ENCODE results near the gene BCAS1. TPM values are rescaled to one million over a fixed set of nuclear protein-coding genes. Genes with fewer than 3 reads are reported as not detected.

Gene BCAS1
- total and polyA plus RNA-seq, 10 of the 15 experiments (the other 5 are each of a cell fraction or from before 2014, with no cell fraction given), result 0.21 to 1.4 (median 0.55) TPM

DNA sequence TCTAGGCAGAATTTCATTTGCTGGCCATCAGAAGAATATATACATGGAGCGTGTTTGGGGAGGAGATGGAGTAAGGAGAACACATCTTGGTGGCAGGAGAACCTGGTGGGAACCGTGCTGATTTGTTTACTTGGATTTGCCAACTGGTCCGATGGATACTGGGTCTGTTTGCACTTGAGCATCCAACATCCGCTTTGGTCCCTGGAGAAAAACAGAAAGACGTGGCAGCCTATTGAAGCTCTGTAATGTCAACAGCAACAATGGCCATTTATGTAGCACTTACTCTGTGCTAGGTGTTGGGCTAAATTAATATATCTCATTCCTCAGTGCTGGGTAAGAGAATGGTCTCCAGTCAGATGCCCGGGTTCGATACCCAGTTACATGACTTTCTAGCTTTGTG is 125.6 kb downstream of the BCAS1 start:
- Histone ChIP-seq H2AFZ (ENCODE audit: control insufficient read depth, low read depth, low read length) (no peak overlapping the region), H3K4me3 (no peak overlapping the region), H3K9me3 (replicated peaks; ENCODE audit: control insufficient read depth, insufficient read depth, low read length) (no peaks in the 10 kb centered on the region), H3K79me2 (ENCODE audit: control insufficient read depth, insufficient read depth, low read length) (peaks cover 5% of the 10 kb centered on the region), H3K27me3 (replicated peaks in 1 of 2; ENCODE audit: control insufficient read depth in 2 of 2, insufficient read depth in 2 of 2, low read length in 1 of 2) (no peaks in the 10 kb centered on the region), H3K4me2 (ENCODE audit: control insufficient read depth, insufficient read depth) (no peak overlapping the region), H3K4me1 (ENCODE audit: control insufficient read depth, insufficient read depth, low read length) (peaks cover 42% of the 10 kb centered on the region), H3K27ac (ENCODE audit: control insufficient read depth, insufficient read depth) (no peak overlapping the region), H4K20me1 (ENCODE audit: control insufficient read depth, insufficient read depth) (no peaks in the 10 kb centered on the region), H3K36me3 (ENCODE audit: control insufficient read depth in 2 of 2, insufficient read depth in 2 of 2, low read length in 1 of 2) (no peaks in the 10 kb centered on the region), H3K9ac (ENCODE audit: control insufficient read depth, insufficient read depth, low read length) (no peak overlapping the region)
- ChIA-PET RAD21 (ENCODE audit: unreplicated experiment) (interaction anchor here (0.7 to 1.2 kb wide), 3 partner anchors 117 to 1336 kb away, joined by 3 read pairs; no protein-coding TSS in a partner anchor), CTCF (interaction anchor here (0.8 to 2.4 kb wide), 12 partner anchors 10 to 412 kb away, joined by 3 to 19 read pairs (median 3); no protein-coding TSS in a partner anchor), SMC1A (ENCODE audit: uncharacterized antibody, unreplicated experiment) (interaction anchor here (0.6 to 2.1 kb wide), 7 partner anchors 11 to 190 kb away, joined by 3 to 23 read pairs (median 3); no protein-coding TSS in a partner anchor), POLR2A (no interaction called here)
- no peak for DNase-seq (ENCODE audit: low read depth, low spot score)
- no peak for FAIRE-seq
- WGBS (ENCODE audit: insufficient coverage, insufficient replicate concordance, low lambda C conversion rate, missing lambda C conversion rate), result 98% methylated on average over 7 of the region's 7 CpGs
- intact Hi-C loops (cut with micrococcal nuclease; ENCODE audit: unreplicated experiment), result loop anchor here (5.0 kb wide), 3 partner anchors 37 to 727 kb away; no protein-coding TSS in a partner anchor
- no TSS peak for BruUV-seq (replicated peaks)
- in situ Hi-C loops (cut with MboI), result loop anchor here (5.0 kb wide), 5 partner anchors 118 to 532 kb away; no protein-coding TSS in a partner anchor
- no peak for ATAC-seq
- TF ChIP-seq RCOR1 (conservative IDR thresholded peaks at IDR 0.05; ENCODE audit: low read depth, low read length) (no peak), RBBP5 (conservative IDR thresholded peaks at IDR 0.05) (no peak), CBX3 (IDR thresholded peaks at IDR 0.05; ENCODE audit: borderline replicate concordance, low read depth) (no peak), SMARCA5 (IDR thresholded peaks at IDR 0.05) (no peak), BCL11A (IDR thresholded peaks at IDR 0.05; ENCODE audit: low read depth, low read length) (no peak), JUNB (IDR thresholded peaks at IDR 0.05) (no peak), SMAD5 (IDR thresholded peaks at IDR 0.05; ENCODE audit: low read depth) (no peak), RFX5 (IDR thresholded peaks at IDR 0.05; ENCODE audit: low read depth, low read length) (no peak), LARP7 (IDR thresholded peaks at IDR 0.05) (no peak)
- TF ChIP-seq, protein P1, sequence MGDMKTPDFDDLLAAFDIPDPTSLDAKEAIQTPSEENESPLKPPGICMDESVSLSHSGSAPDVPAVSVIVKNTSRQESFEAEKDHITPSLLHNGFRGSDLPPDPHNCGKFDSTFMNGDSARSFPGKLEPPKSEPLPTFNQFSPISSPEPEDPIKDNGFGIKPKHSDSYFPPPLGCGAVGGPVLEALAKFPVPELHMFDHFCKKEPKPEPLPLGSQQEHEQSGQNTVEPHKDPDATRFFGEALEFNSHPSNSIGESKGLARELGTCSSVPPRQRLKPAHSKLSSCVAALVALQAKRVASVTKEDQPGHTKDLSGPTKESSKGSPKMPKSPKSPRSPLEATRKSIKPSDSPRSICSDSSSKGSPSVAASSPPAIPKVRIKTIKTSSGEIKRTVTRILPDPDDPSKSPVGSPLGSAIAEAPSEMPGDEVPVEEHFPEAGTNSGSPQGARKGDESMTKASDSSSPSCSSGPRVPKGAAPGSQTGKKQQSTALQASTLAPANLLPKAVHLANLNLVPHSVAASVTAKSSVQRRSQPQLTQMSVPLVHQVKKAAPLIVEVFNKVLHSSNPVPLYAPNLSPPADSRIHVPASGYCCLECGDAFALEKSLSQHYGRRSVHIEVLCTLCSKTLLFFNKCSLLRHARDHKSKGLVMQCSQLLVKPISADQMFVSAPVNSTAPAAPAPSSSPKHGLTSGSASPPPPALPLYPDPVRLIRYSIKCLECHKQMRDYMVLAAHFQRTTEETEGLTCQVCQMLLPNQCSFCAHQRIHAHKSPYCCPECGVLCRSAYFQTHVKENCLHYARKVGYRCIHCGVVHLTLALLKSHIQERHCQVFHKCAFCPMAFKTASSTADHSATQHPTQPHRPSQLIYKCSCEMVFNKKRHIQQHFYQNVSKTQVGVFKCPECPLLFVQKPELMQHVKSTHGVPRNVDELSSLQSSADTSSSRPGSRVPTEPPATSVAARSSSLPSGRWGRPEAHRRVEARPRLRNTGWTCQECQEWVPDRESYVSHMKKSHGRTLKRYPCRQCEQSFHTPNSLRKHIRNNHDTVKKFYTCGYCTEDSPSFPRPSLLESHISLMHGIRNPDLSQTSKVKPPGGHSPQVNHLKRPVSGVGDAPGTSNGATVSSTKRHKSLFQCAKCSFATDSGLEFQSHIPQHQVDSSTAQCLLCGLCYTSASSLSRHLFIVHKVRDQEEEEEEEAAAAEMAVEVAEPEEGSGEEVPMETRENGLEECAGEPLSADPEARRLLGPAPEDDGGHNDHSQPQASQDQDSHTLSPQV (IDR thresholded peaks at IDR 0.05), result no peak
- TF ChIP-seq, protein P2, sequence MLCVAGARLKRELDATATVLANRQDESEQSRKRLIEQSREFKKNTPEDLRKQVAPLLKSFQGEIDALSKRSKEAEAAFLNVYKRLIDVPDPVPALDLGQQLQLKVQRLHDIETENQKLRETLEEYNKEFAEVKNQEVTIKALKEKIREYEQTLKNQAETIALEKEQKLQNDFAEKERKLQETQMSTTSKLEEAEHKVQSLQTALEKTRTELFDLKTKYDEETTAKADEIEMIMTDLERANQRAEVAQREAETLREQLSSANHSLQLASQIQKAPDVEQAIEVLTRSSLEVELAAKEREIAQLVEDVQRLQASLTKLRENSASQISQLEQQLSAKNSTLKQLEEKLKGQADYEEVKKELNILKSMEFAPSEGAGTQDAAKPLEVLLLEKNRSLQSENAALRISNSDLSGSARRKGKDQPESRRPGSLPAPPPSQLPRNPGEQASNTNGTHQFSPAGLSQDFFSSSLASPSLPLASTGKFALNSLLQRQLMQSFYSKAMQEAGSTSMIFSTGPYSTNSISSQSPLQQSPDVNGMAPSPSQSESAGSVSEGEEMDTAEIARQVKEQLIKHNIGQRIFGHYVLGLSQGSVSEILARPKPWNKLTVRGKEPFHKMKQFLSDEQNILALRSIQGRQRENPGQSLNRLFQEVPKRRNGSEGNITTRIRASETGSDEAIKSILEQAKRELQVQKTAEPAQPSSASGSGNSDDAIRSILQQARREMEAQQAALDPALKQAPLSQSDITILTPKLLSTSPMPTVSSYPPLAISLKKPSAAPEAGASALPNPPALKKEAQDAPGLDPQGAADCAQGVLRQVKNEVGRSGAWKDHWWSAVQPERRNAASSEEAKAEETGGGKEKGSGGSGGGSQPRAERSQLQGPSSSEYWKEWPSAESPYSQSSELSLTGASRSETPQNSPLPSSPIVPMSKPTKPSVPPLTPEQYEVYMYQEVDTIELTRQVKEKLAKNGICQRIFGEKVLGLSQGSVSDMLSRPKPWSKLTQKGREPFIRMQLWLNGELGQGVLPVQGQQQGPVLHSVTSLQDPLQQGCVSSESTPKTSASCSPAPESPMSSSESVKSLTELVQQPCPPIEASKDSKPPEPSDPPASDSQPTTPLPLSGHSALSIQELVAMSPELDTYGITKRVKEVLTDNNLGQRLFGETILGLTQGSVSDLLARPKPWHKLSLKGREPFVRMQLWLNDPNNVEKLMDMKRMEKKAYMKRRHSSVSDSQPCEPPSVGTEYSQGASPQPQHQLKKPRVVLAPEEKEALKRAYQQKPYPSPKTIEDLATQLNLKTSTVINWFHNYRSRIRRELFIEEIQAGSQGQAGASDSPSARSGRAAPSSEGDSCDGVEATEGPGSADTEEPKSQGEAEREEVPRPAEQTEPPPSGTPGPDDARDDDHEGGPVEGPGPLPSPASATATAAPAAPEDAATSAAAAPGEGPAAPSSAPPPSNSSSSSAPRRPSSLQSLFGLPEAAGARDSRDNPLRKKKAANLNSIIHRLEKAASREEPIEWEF (IDR thresholded peaks at IDR 0.05; ENCODE audit: insufficient replicate concordance, low read depth, low read length), result no peak
- TF ChIP-seq, protein P3, sequence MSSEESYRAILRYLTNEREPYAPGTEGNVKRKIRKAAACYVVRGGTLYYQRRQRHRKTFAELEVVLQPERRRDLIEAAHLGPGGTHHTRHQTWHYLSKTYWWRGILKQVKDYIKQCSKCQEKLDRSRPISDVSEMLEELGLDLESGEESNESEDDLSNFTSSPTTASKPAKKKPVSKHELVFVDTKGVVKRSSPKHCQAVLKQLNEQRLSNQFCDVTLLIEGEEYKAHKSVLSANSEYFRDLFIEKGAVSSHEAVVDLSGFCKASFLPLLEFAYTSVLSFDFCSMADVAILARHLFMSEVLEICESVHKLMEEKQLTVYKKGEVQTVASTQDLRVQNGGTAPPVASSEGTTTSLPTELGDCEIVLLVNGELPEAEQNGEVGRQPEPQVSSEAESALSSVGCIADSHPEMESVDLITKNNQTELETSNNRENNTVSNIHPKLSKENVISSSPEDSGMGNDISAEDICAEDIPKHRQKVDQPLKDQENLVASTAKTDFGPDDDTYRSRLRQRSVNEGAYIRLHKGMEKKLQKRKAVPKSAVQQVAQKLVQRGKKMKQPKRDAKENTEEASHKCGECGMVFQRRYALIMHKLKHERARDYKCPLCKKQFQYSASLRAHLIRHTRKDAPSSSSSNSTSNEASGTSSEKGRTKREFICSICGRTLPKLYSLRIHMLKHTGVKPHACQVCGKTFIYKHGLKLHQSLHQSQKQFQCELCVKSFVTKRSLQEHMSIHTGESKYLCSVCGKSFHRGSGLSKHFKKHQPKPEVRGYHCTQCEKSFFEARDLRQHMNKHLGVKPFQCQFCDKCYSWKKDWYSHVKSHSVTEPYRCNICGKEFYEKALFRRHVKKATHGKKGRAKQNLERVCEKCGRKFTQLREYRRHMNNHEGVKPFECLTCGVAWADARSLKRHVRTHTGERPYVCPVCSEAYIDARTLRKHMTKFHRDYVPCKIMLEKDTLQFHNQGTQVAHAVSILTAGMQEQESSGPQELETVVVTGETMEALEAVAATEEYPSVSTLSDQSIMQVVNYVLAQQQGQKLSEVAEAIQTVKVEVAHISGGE (CRISPR knock-in tag; IDR thresholded peaks at IDR 0.05), result no peak
